HG02759 (cell line): ENCODE results near the gene RELA.
A peak's percentile ranks its signal among the peaks of the same experiment; 100 is the strongest.
"Not testable (repeated sequence)": the region's sequence is repeated elsewhere in the genome, so short reads cannot be mapped to it uniquely, and the experiment has no call there.

ENCODE experiments used
- ATAC-seq: cut with Tn5 transposase; IDR thresholded peaks from one replicate; pipeline ENCODE4 v1.9.1; 2021; ENCODE audit warnings: mild to moderate bottlenecking, moderate library complexity; ENCODE audit not compliant: unreplicated experiment

The RELA gene

DNA sequence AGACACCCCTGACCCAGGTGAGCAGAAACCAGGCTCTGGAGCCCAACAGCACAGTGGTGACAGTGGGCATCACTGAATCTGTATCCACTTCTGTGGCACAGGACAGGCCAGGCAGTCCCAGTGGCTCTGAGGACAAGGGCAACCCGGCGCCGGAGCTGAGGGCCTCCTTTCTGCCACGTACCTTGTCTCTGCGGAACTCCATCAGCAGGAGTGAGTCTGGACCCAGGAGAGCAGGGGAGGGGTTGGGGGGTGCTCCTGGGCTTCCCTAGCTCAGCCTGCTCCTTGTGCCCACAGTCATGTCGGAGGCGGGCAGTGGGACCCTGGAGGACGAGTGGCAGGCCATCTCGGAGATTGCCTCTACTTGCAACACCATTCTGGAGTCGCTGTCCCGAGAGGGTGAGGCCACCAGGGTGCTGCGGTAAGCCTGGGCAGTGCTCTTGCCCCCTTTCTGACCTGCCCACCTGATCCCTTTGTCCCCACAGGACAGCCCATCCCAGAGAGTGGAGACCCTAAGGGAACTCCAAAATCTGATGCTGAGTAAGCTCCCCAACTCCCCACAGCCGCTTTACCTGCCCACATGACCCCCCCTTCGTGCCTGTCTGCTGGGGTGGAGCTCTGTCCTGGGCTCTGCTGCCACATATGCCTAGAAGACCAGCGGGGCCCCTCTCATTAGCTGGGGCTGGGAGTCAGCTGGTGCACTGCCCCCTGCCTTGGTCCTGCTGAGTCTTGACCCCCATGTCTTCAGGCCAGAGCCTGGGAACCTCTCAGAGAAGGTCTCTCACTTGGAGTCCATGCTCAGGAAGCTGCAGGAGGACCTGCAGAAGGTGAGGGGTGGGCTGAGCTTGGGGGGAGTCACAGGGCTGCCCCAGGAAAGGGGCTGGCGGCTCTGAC is 12.8 kb downstream of the RELA start:
- ATAC-seq: no peak

DNA sequence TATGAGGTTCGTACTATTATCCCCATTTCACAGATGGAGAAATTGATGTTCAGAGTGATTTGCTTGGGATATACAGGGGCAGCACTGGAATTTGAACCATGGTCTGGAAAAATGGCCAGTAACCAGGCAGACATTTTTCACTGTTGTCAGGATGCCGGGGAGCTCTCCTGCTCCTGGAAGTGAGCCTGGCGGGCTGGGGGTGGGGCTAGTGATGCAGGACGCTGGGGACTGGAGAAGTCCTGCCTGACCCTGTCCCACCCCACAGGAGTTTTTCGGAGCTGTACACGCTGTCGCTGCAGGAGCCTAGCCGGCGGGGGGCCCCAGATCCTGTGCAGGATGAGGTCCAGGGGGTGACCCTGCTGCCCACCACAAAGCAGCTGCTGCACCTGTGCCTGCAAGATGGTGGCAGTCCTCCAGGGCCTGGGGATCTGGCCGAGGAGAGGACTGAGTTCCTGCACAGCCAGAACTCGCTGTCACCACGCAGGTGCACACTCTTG is 13.7 kb downstream of the RELA start:
- ATAC-seq: no peak

DNA sequence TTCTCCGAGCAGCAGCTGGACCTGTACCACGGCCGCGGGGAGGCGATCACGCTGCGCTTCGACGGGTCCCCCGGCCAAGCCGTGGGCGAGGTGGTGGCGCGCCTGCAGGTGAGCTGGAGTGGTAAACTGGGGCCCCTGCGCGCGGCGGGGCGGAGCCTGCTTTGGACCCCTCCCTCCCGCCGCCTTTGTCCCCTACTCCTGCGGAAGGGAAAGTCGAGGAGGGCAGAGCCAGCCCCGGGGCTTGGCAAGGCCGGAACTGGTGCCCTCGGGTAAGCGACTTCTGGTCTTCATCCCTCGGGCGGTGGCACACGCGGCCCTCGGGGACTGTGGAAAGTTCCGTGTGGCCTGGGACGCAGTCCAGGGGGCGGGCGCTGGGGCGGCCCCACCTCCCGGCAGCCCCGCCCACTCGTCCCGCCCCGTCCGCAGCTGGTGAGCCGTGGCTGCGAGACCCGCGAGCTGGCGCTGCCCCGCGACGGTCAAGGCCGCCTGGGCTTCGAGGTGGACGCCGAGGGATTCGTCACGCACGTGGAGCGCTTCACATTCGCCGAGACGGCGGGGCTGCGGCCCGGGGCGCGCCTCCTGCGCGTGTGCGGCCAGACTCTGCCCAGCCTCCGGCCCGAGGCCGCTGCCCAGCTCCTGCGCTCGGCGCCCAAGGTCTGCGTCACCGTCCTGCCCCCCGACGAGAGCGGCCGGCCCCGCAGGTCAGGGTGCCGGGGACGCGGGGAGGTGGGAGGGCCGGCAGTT is 15.6 kb downstream of the RELA start:
- ATAC-seq: no peak

DNA sequence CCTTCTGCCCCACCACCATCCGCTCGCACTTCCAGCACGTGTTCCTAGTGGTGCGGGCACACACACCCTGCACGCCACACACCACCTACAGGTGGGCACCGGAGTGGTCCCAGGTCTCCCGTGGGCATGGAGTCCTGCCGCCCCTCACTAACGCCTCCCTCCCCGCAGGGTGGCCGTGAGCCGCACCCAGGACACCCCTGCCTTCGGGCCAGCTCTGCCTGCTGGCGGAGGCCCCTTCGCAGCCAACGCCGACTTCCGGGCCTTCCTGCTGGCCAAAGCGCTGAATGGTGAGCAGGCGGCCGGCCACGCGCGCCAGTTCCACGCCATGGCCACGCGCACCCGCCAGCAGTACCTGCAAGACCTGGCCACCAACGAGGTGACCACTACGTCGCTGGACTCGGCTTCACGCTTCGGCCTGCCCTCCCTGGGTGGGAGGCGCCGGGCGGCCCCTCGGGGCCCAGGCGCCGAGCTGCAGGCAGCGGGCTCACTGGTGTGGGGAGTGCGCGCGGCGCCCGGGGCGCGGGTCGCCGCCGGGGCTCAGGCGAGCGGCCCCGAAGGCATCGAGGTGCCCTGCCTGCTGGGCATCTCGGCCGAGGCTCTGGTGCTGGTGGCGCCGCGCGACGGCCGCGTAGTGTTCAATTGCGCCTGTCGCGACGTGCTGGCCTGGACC is 16.3 kb downstream of the RELA start:
- ATAC-seq: no peak

DNA sequence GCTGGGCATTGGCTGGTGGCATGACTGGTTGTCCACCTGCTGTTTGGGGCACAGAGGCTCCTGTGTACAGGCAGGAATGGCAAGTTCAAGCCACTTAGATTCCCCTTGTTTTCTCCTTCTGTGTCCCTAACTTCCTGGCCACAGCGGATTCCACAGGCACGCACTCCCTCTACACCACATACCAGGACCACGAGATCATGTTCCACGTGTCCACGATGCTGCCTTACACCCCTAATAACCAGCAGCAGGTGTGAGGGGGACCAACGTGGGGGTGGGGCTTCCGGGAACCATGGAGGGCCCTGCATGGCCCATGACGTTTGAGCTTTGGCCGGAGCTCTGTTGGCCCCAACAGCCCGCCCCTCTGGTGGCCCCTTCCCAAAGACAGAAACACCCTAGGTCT is 17.0 kb downstream of the RELA start:
- no peak for ATAC-seq

DNA sequence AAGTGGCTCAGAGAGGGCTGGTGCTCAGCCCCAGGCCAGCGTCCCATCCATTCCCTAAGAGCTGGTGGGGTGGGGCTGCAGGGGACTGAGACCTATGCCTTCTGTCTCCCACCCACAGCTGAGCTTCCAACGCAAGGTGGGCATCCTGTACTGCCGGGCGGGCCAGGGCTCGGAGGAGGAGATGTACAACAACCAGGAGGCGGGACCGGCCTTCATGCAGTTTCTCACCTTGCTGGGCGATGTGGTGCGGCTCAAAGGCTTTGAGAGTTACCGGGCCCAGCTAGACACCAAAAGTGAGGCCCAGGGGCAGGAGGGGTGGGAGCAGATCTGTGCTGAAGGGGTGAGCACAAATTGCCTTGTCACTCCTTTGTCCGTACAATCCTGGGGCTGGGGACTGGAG is 17.9 kb downstream of the RELA start:
- ATAC-seq: no peak

DNA sequence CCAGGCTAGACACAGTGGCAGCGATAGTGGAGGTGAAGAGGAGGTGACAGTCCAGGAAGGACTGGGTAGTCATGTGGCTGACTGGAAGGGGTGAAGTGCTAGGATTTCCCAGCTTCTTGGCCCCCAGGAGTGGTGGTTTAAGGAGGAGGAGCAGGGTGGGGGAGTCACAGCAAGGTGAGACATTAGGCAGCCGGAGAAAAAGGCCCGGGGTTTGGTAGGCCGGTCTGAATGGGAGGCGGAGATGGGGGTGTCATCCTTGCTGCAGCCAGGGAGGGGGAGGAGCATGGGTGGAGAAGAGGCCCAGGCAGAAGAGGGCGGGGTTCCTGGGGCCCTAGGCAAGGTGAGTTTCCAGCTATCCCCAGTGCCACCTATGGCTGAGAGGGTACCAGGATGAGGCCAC is 18.7 kb downstream of the RELA start:
- no peak for ATAC-seq

DNA sequence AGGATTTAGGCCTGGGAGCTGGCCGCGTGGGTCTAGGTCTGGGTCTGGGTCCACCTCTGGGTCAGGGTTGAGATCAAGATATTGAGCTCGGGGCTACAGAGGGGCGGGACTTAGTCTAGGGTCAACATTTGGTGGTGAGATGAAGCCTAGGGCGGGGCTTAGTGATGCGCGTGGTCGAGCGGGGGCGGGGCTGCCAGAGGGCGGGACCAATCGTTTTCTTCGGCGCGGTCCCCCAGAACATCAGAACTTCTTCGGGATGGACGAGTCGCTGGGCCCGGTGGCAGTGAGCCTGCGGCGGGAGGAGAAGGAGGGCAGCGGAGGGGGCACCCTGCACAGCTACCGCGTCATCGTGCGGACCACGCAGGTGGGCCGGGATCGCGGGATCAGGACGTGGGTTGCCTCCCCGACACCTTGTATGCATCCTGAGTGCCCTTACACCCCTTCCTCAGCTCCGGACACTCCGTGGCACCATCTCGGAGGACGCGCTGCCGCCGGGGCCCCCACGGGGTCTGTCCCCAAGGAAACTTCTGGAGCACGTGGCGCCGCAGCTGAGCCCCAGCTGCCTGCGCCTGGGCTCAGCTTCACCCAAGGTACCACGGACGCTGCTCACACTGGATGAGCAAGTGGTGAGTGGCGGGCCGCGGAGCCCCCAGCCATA is 20.6 kb downstream of the RELA start:
- ATAC-seq: no peak

DNA sequence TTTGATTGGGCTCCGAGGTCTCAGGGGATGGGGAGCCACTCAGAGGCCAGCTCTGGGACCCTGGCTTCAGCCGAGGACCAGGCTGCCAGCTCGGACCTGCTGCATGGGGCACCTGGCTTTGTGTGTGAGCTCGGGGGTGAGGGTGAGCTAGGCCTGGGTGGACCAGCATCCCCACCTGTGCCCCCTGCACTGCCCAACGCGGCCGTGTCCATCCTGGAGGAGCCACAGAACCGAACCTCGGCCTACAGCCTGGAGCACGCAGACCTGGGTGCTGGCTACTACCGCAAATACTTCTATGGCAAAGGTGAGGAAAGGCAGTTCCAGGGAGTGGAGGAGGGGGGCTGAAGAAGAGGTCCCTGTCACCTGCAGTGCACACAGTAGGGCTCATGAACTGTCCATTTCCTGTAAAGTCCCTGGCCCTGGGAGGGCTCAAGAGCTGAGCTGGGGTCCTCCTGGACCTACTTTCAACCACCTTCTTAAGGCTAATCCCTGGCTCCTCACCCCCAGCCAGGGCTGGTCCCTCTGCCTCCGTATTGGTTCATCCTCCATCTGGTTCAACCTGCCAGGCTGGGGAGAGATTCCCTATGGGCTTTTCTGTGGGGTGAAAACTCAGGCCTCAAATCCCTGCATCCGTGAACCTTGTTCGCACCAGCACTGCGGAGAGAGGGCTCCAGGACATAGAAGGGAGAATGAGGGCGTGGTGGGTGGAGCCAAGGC is 21.3 kb downstream of the RELA start:
- no peak for ATAC-seq

DNA sequence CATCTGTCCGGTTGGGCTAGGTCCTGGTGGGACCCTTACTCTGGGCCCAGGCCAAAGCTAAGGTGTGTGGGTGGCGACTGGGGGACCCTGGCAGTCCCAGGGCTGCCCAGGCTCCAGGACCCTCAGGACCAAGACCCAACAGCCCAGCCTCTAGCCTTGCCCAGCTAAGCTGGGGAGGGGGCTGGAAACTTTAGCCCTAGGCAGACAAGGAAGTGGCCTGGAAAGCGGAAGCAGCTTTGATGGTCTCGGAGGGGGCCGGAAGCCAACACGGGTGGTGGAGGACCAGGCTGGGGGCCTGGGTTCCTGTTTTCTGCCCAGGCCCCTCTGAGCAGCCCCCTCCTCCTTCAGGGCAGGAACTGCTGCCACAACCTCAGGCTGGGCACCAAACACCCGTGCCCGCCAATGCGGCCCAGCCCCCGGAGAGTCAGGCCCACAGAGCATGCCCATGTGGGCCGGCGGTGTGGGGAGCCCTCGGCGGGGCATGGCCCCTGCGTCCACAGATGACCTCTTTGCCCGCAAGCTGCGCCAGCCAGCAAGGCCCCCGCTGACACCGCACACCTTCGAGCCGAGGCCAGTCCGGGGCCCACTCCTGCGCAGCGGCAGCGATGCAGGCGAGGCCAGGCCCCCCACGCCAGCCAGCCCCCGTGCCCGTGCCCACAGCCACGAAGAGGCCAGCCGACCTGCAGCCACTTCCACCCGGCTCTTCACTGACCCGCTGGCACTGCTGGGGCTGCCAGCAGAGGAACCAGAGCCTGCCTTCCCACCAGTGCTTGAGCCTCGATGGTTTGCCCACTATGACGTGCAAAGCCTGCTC is 22.0 kb downstream of the RELA start:
- ATAC-seq: no peak

DNA sequence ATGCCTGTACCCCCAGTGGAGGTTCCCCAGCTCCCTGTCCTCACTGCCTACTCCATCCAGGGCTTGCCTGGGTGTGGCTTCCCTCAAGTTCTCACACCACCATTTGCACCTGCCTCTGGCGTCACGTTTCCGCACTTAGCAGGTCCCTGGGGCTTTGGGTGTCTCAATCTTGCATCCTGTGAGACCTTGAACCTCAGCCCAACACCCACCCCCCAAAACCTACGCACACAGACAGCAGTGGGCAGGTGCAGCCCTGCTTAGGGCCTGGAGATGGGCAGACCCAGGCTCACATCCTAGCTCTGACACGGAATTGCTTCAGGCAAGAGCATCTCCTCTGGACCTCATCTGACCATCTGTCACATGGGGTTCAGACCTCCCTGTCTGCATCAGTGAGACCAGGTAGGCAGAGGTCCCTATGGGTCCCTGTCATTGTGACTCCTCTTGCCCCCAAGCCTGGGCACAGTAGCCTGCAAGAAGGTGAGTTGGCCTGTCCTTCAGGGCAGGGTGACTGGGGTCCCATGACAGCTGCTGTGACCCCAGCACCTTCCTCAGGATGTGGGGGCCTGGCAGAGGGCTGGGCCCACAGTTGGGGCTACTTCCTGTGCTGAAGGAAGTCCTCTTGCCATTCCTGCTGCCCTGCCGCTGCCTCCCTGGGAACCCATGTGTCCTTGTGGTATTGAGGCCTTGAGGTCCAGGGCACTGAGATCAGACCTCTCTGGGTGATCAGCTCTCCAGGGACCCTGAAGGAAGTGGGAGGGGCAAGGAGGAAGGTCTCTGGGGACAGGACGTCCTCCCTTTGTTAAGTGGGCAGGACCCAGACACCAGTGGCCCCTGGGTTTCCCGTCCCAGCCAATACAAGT is 22.9 kb downstream of the RELA start:
- peak; percentile 46 for ATAC-seq

DNA sequence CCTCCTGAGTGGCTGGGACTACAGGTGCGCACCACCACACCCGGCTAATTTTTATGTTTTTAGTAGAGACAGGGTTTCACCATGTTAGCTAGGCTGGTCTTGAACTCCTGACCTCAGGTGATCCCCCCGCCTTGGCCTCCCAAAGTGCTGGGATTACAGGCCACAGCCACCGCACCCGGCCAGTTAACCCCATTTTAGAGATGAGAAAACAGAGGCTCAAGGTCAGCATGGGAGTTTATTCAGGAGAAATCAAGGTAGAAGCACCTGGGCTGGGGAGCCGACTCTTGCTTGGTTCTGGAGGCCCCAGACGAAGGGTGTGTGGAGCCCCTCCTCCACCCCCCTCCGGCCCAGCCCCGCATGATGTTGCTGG is 23.5 kb downstream of the RELA start:
- ATAC-seq: not testable (repeated sequence)

DNA sequence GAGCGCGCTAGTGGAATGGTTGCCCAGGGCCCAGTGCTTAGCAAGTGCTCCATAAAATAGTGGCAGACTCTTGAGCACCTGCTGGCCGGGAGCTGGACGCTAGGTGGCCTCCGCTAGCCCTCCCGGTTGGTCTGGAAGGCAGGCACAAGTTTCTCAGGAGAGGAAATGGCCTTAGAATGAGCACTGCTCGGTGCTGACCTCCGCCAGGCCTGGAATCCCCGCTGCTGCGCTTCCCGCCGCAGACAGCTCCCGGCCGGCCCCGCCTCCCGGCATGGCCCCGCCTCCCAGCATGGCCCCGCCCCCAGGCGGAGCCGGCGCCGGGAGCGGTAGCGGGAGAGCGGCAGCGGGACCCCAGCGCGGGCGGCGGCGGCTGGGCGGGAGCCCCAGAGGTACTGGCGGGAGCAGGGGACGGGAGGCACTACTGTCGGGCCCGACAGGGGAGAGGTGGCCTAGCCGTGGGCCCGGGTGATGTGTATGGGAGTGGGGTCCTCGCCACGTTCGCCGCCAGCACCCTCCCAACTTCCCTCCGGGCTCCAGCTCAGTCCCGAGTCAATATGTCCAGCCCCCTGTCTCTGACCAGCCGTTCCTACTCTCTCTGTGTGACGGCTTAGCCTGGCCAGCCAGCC is 24.8 kb downstream of the RELA start, which contains the start of gene SIPA1:
SIPA1 (plus strand) TSS at position 308 of the 626 bp plus-strand sequence. CDS start 2,821 bp downstream, outside the sequence.
- ATAC-seq: peak; percentile 49

DNA sequence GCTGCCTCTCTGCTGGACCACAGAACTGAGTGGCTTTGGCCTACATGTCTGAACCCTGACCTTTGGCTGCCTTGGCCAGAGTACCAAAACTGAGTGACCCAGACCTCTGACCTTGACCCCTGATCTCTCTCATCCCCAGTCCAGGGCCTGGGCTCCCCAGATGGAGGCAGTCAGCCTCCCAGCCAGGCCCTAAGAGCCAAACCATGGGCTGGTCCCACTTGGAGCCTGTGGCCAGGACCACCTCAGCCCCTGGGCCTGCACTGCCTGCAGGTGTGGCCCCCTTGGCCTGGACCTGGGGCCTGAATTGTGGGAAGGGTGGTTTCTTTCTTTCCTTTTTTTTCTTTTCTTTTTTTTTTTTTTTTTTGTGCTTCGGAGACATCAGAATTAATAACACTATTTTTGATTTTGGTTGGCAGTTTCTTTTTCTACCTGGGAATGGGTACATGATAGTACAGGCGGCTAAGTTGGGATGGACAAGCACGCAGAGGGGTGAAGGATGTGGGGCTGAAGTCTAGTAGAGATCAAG is 25.6 kb downstream of the RELA start:
- no peak for ATAC-seq

DNA sequence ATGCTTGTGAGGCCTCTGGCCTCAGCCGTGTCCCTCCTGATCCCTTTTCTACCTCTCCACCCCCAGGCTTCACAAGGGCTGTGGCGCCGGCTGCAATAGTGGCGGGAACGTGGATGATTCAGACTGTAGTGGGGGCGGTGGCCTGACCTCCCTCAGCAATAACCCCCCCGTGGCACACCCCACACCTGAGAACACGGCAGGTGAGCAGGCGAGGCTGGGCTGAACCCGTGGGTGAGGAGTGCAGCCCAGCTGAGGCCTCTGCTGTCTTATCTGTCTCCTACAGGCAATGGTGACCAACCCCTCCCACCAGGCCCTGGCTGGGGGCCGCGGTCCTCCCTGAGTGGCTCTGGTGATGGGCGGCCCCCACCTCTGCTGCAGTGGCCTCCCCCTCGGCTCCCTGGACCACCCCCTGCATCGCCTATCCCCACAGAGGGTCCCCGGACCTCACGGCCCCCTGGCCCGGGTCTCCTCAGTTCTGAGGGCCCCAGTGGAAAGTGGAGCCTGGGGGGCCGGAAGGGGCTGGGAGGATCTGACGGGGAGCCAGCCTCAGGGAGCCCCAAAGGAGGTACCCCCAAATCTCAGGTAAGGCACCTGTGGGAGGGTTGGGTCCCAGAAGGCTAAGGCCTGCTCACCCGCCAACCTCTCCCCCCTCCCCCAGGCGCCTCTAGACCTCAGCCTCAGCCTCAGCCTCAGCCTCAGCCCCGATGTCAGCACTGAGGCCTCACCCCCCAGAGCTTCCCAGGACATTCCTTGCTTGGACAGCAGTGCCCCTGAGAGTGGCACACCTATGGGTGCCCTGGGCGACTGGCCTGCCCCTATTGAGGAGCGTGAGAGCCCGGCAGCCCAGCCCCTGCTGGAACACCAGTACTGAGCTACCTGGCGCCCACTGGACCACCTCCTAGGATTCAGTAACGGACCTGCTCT is 26.3 kb downstream of the RELA start:
- ATAC-seq: no peak

DNA sequence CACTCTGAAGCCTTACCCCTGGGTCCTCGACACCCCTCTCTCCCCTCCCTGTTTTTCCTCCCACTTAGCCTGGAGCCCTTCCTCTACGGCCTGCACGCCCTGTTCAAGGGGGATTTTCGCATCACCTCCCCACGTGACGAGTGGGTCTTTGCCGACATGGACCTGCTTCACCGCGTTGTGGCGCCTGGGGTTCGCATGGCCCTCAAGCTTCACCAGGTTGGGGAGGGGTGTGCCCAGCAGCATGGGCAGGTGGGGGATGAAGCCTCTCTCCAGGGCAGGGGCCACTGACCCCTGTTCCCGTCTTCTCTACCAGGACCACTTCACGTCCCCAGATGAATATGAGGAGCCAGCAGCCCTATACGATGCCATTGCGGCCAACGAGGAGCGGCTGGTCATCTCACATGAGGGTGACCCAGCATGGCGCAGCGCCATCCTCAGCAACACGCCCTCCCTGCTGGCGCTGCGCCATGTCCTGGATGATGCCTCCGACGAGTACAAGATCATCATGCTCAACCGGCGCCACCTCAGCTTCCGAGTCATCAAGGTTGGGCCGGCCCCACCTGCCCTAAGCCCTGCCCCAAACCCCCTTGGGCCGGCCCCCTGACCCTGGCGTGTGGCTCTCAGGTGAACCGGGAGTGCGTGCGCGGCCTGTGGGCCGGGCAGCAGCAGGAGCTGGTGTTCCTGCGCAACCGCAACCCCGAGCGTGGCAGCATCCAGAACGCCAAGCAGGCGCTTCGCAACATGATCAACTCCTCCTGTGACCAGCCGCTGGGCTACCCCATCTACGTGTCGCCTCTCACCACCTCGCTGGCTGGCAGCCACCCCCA is 27.6 kb downstream of the RELA start:
- ATAC-seq: no peak
